Stimulated activated CD8-positive, alpha-beta memory T cell treated with anti-CD3 and anti-CD28 coated beads, Interleukin-2, amount 100 ng/mL, for 1 hour (primary cell): ENCODE measurements around the gene P4HA1.
"Not testable (repeated sequence)": the region's sequence is repeated elsewhere in the genome, so short reads cannot be mapped to it uniquely, and the experiment has no call there.

ENCODE experiments used
- DNase-seq, 2 donors: peaks; one replicate each; pipeline ENCODE4 v3.0.0-alpha.2; 2020; ENCODE audit warnings: low read depth in 2 of 2

Gene P4HA1

DNA sequence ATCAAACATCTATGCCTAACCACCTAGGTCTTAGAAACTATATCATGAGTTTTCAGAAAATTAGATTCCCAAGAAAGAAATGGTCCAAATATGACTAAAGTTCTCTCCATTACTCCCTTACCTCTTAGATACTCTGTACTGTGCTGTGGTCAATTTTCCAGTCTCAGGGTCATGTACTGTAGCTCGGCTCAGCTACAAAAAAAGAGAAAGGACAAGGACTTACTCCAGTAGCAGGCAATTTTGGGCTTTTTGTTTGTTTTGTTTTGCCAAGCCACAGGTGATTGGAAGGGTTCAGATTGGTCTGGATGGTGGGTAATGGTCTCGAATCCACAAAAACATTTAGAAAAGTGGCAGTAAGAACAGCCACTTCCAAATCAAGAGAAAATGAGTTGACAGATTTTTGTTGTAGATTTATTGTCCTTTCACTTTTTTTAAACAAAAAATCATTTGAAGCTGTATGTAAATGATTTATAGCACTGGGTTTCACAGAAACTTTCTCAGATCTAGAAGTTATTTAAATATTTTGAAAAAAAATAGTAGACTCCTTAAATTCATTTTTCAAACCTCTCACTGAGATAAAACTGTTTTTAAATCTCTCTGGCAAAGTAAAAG lies 52.8 kb downstream of the P4HA1 start:
- DNase-seq = no peak

GRCh38 chr10:73043319-73043718 lies 53.3 kb downstream of the P4HA1 start:
- DNase-seq = no peak

DNA sequence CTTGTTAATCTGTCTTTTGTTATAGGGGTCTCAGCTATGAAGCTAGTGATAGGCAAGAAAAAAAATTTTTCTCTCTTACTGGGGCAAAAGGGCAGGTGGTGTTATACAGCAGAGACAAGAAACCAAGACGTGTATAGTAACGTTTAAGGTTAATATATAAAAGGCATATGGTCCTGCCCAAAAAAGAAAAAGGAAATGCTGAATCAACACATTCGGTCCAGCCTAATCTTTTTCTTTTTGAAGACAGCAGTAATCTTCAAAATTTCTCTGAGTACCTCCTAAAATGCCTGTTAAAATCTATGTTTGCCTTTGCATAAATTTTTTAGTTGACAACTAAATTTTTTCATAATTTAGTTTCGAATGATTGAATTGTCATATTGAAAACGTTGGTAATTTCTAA lies 54.5 kb downstream of the P4HA1 start:
- DNase-seq = no peak

GRCh38 chr10:73039635-73040034 lies 57.0 kb downstream of the P4HA1 start:
- no peak for DNase-seq

GRCh38 chr10:73036285-73036684 lies 60.4 kb downstream of the P4HA1 start:
- not testable (repeated sequence) for DNase-seq

- DNase-seq = no peak
These were observed 64.1 kb downstream of the P4HA1 start for GRCh38 chr10:73032536-73032935.

DNA sequence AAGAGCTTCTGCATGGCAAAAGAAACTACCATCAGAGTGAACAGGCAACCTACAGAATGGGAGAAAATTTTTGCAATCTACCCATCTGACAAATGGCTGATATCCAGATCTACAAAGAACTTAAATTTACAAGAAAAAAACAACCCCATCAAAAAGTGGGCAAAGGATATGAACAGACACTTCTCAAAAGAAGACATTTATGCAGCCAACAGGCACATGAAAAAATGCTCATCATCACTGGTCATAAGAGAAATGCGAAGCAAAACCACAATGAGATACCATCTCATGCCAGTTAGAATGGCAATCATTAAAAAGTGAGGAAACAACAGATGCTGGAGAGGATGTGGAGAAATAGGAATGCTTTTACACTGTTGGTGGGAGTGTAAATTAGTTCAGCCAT lies 70.0 kb downstream of the P4HA1 start:
- DNase-seq = not testable (repeated sequence)

DNA sequence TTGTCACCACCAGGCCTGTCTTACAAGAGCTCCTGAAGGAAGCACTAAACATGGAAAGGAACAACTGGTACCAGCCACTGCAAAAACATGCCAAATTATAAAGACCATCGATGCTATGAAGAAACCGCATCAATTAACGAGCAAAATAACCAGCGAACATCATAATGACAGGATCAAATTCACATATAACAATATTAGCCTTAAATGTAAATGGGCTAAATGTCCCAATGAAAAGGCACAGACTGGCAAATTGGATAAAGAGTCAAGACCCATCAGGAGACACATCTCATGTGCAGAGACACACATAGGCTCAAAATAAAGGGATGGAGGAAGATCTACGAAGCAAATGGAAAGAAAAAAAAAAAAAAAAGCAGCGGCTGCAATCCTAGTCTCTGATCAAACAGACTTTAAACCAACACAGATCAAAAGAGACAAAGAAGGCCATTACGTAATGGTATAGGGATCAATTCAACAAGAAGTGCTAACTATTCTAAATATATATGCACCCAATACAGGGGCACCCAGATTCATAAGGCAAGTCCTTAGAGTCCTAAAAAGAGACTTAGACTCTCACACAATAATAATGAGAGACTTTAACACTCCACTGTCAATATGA lies 73.1 kb downstream of the P4HA1 start:
- DNase-seq = not testable (repeated sequence)

DNA sequence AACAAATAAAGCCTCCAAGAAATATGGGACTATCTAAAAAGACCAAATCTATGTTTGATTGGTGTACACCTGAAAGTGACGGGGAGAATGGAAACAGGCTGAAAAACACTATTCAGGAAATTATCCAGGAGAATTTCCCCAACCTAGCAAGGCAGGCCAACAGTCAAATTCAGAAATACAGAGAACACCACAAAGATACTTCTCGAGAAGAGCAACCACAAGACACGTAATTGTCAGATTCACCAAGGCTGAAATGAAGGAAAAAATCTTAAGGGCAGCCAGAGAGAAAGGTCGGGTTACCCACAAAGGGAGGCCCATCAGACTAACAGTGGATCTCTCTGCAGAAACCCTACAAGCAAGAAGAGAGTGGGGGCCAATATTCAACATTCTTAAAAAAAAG lies 73.7 kb downstream of the P4HA1 start:
- not testable (repeated sequence) for DNase-seq

GRCh38 chr10:73021538-73022164 lies 75.0 kb downstream of the P4HA1 start:
- not testable (repeated sequence) for DNase-seq

DNA sequence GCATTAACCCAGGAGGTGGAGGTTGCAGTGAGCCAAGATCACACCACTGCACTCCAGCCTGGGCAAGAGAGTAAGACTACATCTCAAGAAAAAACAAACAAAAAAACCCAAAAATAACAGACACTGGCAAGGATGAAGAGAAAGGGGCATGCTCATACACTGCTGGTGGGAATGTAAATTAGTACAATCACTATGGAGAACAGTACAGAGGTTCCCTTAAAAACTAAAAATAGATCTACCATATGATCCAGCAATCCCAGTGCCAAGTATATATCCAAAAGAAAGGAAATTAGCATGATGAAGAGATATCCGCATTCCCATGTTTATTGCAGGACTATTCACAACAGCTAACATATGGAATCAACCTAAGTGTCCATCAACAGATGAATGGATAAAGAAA lies 75.6 kb downstream of the P4HA1 start:
- no peak for DNase-seq

GRCh38 chr10:73019100-73019499 lies 77.6 kb downstream of the P4HA1 start:
- no peak for DNase-seq

DNA sequence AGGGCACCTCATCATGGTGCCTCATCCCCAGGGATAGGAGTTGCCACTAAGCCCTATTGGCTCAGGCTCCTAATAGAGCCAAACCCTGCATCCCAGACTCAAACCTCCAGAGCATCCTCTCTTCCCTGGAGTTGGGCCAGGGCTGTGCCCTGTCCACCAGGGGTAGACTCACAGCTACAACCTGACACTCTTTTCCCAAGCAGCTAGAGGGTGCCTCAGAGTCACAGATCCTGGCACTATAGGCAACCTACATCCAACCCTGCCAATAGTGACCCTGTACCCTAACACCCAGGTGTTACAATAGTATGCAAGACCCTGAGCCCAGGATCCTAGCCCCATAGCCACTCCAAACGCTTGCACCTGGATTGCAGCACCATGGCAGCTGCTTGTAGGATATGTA lies 78.0 kb downstream of the P4HA1 start:
- DNase-seq = no peak

GRCh38 chr10:73017955-73018480 lies 78.6 kb downstream of the P4HA1 start:
- DNase-seq = no peak

DNA sequence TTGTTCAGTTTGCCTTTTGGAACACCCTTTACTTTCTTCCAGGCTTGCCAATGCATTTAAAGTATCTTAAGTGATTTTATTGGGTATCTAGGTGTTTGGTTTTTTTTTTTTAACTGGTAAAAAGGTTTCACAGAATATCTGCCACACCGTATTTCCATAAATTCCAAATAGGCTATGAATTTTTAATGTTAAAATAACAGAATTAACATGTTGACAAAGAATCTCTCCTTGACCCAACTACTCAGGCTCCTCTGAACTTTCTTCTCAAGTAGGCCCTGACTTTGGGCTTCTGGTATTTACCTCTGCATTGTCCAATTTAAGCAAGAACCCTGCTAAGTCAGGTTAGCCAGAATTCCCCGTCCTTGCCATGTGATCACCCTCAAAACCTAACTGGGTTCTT lies 80.9 kb downstream of the P4HA1 start:
- DNase-seq = no peak

- DNase-seq = no peak
These were observed 92.8 kb downstream of the P4HA1 start for GRCh38 chr10:73003822-73004221.

GRCh38 chr10:73000973-73001372 lies 95.7 kb downstream of the P4HA1 start:
- DNase-seq = no peak

- DNase-seq = no peak
These were observed 99.6 kb downstream of the P4HA1 start for GRCh38 chr10:72997099-72997498.

DNA sequence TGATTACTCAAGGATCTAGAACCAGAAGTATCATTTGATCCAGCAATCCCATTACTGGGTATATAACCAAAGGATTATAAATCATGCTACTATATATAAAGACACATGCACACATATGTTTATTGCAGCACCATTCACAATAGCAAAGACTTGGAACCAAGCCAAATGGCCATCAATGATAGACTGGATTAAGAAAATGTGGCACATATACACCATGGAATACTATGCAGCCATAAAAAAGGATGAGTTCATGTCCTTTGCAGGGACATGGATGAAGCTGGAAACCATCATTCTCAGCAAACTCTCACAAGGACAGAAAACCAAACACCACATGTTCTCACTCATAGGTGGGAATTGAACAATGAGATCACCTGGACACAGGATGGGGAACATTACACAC lies 101.2 kb downstream of the P4HA1 start:
- not testable (repeated sequence) for DNase-seq

DNA sequence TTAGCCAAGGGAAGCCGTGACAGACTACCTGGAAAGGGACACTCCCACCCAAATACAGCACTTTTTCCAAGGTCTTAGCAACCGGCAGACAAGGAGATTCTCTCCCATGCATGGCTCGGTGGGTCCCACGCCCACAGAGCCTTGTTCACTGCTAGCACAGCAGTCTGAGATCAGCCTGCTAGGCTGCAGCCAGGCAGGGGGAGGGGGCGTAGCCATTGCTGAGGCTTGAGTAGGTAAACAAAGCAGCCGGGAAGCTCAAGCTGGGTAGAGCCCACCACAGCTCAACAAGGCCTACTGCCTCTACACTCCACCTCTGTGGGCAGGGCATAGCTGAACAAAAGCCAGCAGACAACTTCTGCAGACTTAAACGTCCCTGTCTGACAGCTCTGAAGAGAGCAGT lies 106.9 kb downstream of the P4HA1 start:
- DNase-seq = not testable (repeated sequence)

GRCh38 chr10:72984618-72985017 lies 112.0 kb downstream of the P4HA1 start:
- not testable (repeated sequence) for DNase-seq

DNA sequence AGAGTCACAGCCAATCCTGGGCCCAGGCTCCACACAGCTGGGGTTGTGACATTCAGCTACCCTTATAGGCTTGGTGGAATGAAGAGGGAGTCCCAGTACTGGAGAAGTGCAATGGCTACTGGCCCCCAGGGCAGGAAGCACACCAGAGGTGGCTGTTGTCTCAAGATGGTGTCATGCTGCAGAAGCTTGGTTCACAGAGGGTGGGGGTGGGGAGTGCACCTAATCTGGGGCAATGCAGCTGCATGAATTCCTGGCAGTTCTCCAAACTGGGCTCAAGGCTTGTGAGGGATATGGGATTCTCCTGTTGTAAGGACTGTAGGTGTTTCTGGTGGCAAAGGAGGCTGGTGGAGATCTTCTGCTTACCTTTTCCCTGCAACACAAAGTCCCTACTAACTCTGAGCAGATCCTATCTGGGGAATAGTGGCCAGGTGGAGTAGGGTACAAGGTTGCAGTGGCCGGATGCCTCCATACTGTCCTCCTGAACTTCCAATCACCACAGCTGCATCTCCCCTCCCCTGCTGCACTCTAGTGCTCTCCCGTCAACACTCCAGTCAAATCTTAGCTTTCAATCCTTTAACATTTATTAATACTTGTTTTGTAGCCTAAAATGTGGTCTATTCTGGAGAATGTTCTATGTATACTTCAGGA lies 114.7 kb downstream of the P4HA1 start:
- DNase-seq = no peak
